Measurements from ENCODE around the gene RUVBL1.

- TF ChIP-seq CTCF (IDR thresholded peaks at IDR 0.05 in 4 of 5, conservative IDR thresholded peaks at IDR 0.05 in 1 of 5) (no peak), POLR2A (IDR thresholded peaks at IDR 0.05) (no peak)
These were observed 56.9 kb downstream of the RUVBL1 start for GRCh38 chr3:128066676-128067075.

All from gastrocnemius medialis (tissue), 4 donors.